Gastrocnemius medialis (tissue), 4 donors: ENCODE measurements around the gene RNU6-1.

Source experiments
- POLR2A ChIP-seq, 2 donors: fragments of 450-650 bp; IDR thresholded peaks; one replicate each; pipeline ENCODE4 v1.6.1; 2017; ENCODE audit warnings: antibody characterized with exemption in 2 of 2, mild to moderate bottlenecking in 2 of 2, moderate library complexity in 2 of 2
- TF ChIP-seq, protein P1 (sequence below), 5 experiments: fragments of 450-650 bp in 3 of 5; fragments of 200-600 bp in 2 of 5; sonication (generic) in 2 of 5; IDR thresholded peaks in 4 of 5; conservative IDR thresholded peaks in 1 of 5; 1 replicate in 4 of 5; 2 replicates in 1 of 5; pipeline ENCODE4 v1.5.1; 2016 to 2019; ENCODE audit warnings: antibody characterized with exemption in 5 of 5, mild to moderate bottlenecking in 3 of 5, moderate library complexity in 3 of 5

DNA sequence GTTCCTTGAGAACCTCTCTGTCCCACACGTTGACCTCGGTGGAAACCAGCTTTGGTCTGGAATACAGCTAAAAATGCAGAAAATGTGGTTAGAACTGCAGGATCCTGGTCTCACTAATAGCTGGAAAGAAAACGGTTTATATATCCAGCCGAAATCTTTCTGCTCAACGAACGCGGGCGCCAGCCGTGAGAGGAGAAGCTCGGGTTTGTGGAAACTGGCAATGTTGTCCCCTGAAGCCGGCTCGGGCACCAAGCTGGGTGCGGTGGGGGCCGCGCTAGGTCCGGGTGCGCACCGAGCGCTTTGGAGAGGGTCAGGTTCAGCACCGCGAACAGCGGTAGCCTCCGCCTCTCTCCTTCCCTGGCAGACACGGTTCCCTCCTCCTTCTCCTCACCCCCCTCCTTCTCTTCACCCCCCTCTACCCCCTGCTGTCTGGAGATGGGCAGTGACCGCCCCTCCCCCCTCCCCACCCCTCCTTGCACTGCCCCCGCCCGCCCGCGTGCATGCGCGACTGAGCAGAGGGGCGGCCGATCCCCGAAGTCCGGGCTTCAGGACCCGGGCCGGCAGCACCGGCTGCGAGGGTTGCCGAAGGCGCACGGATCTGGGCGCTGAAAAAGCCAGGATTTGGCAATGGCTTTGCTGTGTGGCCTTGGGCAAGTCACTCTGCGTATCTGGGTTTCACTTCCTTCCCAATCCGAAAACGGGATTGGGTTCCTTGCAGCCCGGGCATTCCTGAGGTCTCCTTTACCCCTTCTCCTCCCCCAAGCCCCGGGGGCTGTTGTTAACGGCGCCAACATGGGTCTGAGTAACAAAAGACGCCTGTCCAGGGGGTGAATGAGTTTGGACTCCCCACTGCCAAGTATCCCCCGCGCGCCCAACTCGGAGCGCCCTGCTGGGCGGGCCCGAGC, 14.6 kb downstream of the RNU6-1 start, which contains the start of gene SKOR1:
- TF ChIP-seq, protein P1, sequence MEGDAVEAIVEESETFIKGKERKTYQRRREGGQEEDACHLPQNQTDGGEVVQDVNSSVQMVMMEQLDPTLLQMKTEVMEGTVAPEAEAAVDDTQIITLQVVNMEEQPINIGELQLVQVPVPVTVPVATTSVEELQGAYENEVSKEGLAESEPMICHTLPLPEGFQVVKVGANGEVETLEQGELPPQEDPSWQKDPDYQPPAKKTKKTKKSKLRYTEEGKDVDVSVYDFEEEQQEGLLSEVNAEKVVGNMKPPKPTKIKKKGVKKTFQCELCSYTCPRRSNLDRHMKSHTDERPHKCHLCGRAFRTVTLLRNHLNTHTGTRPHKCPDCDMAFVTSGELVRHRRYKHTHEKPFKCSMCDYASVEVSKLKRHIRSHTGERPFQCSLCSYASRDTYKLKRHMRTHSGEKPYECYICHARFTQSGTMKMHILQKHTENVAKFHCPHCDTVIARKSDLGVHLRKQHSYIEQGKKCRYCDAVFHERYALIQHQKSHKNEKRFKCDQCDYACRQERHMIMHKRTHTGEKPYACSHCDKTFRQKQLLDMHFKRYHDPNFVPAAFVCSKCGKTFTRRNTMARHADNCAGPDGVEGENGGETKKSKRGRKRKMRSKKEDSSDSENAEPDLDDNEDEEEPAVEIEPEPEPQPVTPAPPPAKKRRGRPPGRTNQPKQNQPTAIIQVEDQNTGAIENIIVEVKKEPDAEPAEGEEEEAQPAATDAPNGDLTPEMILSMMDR (IDR thresholded peaks at IDR 0.05 in 4 of 5, conservative IDR thresholded peaks at IDR 0.05 in 1 of 5) = no peak
- TF ChIP-seq POLR2A (IDR thresholded peaks at IDR 0.05) = no peak
